GM19035 (cell line): Measurements from ENCODE around the gene ADPRS.

ENCODE experiments used
- ATAC-seq: cut with Tn5 transposase; IDR thresholded peaks from one replicate; pipeline ENCODE4 v1.9.1; 2021; ENCODE audit not compliant: unreplicated experiment

Gene ADPRS

GRCh38 chr1:36087233-36088123 is 1.2 kb upstream of the ADPRS start:
- no peak for ATAC-seq

GRCh38 chr1:36088265-36088576 is 471 bp upstream of the ADPRS start:
- ATAC-seq = no peak

GRCh38 chr1:36089393-36090121 is 865 bp downstream of the ADPRS start:
- ATAC-seq = peak; percentile 3

GRCh38 chr1:36091141-36091540 is 2.4 kb downstream of the ADPRS start:
- ATAC-seq = no peak

GRCh38 chr1:36091698-36092097 is 3.0 kb downstream of the ADPRS start:
- ATAC-seq = no peak

GRCh38 chr1:36092166-36092797 is 3.6 kb downstream of the ADPRS start:
- ATAC-seq = no peak

- no peak for ATAC-seq
These were observed 4.1 kb downstream of the ADPRS start for GRCh38 chr1:36092798-36093185.

- no peak for ATAC-seq
These were observed 4.5 kb downstream of the ADPRS start for GRCh38 chr1:36093226-36093625.

GRCh38 chr1:36093929-36094328 is 5.2 kb downstream of the ADPRS start:
- no peak for ATAC-seq

- ATAC-seq = no peak
These were observed 5.9 kb downstream of the ADPRS start for GRCh38 chr1:36094621-36095061.

- ATAC-seq = no peak
These were observed 7.2 kb downstream of the ADPRS start for GRCh38 chr1:36095760-36096405.

- ATAC-seq = no peak
These were observed 8.1 kb downstream of the ADPRS start for GRCh38 chr1:36096500-36097432.

- ATAC-seq = no peak
These were observed 9.2 kb downstream of the ADPRS start for GRCh38 chr1:36097693-36098585.

- ATAC-seq = no peak
These were observed 10.1 kb downstream of the ADPRS start for GRCh38 chr1:36098650-36099365.

GRCh38 chr1:36099681-36100341 is 11.1 kb downstream of the ADPRS start:
- ATAC-seq = no peak

- ATAC-seq = no peak
These were observed 11.7 kb downstream of the ADPRS start for GRCh38 chr1:36100376-36100775.

GRCh38 chr1:36101546-36101945 is 12.9 kb downstream of the ADPRS start:
- ATAC-seq = no peak

- no peak for ATAC-seq
These were observed 17.6 kb downstream of the ADPRS start for GRCh38 chr1:36106269-36106668.
